Putamen (tissue), 1 donor: ENCODE measurements around the gene LEAP2.

Source experiments
- DNase-seq: peaks from one replicate; pipeline ENCODE4 v3.0.0-alpha.2; 2016; ENCODE audit warnings: low spot score

The LEAP2 gene

GRCh38 chr5:132873119-132873929, at the start of gene LEAP2:
TSS of gene LEAP2 (plus strand) at chr5:132873668. CDS start at chr5:132873695, 27 bp downstream.
- DNase-seq: no peak

DNA sequence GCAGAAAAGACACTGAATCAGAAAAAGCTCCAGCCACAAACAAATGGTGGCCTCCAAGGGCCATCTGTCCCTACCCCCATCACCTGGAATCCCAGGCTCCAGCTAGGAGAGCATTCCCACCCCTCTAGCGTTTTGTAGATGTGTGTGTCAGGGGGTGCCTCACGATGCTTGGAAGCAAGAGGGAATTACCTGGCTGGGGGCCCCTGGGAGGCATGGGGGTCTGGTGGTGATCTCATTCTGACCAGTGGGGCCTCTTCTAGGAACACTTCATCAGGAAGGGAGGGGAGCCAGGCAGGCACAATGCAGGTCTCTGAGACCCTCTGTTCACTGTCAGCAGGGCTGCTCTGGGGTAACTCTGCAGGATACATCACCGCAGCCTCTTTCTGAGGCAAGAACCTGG, 49.0 kb upstream of the LEAP2 start:
- no peak for DNase-seq

DNA sequence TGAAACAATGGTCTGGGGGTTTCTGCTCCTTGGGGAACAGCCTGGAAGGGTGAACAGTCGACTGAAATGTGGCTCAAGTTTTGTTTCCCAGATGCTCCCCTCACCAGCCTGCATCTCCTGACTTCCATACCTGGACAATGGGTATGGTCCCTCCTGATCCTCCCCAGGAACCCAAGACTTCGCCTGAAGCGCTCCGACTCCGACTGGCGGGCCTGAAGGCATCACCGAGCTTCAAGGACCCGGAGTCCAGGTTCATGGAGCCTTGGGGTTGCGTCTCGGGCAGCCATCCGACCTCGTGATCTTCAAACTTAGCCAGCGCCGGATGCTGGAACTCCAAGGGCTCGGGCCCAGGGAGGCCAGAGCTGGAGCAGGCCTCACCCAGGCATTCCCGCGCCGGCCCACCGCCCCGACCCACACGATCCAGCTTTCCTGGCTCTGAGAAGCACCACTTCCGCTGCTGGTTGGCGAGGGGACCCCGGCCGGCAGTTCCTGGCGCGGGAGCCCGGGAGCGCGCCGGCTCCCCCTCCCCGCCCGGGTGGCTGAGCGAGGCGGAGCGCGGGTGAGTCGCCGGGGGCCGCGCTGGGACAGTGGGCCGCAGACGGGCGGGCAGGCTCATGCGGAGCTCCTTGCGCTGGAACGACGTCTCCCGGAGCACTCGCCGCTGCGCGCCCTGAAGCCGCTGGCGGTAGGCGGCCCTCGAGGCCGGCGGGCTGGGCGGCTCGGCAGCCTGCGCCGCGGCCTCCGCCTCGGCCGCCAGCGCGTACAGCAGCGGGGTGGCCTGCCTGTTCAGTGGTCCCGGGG, 48.2 kb upstream of the LEAP2 start:
- no peak for DNase-seq

DNA sequence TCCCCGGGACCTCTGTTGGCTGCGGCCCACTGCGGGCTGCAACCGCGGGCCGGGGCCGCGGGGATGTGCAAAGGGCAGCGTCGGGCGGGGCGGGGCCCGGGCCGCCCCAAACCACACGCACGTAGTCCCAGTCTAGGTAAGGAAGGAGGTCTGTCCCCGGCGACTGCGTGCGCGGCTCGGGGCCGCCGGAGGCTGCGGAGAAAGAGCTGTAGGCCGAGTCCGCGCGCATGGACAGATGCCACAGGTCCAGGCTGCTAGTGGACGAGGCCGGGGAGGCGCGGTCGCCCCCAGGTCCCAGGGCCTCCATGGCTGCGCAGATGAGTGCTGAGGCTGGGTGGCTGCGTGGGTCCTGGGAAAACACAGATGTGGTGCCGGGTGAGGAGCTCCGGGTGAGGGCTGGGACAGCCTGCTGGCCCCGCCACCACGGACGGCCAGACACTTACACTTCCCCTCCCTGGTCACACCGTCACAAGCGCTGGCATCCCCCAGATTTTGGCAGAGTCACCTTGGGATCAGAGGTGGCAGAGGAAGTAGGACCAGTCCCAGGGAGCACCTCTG, 47.6 kb upstream of the LEAP2 start:
- no peak for DNase-seq

- DNase-seq: no peak
Observed at GRCh38 chr5:132826424-132827082, 46.9 kb upstream of the LEAP2 start.

DNA sequence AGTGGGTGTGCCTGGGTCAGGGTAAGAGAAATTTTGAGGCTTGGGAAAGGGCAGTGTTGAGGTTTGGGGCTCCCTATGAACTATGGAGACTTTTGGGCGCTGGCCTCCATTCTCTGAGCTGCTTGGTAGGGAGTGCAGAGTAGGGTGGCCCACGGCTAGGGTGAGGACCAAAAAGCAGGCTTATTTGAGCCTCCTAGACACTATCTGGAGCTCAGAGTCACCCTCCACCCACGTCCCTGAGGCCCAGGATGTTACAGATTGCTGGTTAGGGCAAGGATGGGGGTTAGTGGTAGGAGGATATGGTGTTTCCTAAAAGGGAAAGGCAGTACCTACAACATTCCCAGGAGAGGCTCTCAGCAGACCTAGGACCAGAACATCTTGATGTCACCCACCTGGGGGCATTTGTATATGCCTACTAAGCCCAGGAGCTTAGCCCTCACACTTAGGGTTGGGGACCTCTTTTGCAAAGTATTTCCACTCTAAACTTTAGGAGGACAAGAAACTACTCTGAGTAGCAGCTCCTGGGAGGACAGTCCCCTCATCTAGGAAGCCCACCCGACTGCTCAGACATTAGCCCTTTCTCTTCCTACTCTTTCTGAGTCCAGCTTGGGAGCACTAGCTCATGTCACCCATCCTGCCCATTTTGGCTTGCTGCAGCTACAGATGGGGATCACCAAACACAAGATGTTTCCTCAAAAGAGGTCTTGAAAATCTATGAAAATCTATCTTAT, 45.4 kb upstream of the LEAP2 start:
- DNase-seq: no peak

DNA sequence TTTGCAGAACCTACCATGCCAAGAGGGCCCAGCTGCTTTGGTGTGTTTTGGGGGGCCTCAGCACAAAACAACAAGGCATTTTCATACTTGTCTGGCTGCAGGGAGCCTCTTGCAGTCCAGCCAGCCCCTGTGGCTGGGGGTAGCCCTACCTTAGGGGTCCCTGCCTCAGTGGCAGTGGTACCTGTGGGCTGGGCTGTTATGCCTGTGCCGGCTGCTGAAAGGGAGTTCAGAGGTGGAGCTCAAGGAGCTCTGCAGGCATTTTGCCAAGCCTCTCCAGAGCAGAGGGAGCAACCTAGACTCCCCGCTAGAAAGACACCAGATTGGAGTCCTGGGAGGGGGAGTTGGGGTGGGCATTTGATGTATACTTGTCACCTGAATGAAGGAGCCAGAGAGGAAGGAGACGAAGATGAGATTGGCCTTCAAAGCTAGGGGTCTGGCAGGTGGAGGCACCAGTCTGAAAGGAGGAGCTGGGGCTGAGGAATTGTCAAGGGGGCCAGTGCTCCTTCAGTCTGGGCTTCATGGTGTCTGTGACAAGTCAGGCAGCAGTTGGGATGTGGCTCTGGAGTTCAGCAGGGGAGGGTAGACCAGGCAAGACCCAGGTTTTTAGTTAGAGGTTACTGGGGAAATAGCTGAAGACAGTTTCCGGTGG, 44.5 kb upstream of the LEAP2 start:
- DNase-seq: no peak

GRCh38 chr5:132829742-132830435, 43.6 kb upstream of the LEAP2 start:
- peak; percentile 71 for DNase-seq

DNA sequence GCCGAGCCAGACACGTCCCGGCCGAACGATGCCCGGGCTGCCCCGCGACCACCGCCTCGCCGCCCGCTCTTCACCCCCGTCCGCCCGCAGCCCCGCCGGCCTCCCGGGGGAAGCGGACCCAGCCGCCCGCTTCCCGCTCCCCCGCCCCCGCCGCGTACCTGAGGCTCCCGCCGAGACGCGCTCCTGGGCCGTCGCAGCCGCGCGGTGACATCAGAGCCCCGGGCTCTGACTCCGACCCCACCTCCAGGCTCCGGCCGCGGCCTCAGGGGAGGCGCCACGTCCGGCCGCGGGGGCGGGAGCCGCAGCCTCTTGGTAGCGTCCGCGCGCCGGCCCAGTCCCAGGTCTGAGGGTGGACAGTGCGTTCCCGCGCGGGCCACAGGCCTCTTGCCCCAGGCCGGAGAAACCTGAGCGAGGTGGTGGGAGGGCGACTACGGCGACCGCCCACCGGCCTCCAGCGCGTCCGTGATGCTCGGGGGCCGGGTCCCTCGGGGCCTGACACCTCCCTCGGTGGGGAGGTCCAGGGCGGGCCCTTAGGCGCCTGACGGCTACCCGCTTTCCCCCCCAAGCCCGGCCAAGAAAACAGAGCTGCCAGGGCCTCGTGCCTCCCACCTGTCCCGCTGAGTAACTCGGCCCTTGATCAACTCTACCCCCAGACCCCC, 42.9 kb upstream of the LEAP2 start, which contains the start of gene SHROOM1:
Gene SHROOM1 (minus strand): TSS at position 212 of the 659 bp plus-strand sequence. CDS start 4,507 bp downstream, outside the sequence.
- no peak for DNase-seq

GRCh38 chr5:132831095-132831860, 42.2 kb upstream of the LEAP2 start:
- no peak for DNase-seq

DNA sequence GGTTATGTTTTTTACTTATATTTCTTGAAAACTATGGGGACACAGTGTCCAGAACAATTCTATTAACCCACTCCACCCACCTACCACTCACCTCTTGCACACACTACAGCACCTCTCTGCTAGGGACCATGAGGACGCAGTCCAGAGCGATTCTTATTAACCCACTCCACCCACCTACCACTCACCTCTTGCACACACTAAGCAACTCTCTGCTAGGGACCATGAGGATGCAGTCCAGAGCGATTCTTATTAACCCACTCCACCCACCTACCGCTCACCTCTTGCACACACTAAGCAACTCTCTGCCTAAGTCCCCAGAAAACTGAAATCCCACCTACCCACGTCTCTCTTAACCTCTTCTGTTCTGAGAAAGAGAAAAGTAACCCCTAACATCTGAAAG, 40.9 kb upstream of the LEAP2 start:
- DNase-seq: no peak

GRCh38 chr5:132834057-132834456, 39.4 kb upstream of the LEAP2 start:
- no peak for DNase-seq

DNA sequence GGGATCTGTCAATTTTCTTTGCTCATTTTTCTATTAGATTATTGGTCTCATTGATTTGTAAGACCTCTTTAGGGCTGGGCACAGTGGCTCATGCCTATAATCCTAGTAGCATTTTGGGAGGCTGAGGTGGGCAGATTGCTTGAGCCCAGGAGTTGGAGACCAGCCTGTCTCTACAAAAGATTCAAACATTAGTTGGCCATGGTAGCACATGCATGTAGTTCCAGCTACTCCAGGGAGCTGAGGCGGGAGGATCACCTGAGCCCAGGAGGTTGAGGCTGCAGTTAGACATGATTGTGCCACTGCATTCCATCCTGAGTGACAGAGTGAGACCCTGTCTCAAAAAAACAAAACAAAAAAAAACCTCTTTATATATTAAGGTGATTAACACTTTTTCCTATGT, 36.6 kb upstream of the LEAP2 start:
- no peak for DNase-seq

GRCh38 chr5:132837868-132838267, 35.6 kb upstream of the LEAP2 start:
- DNase-seq: no peak

DNA sequence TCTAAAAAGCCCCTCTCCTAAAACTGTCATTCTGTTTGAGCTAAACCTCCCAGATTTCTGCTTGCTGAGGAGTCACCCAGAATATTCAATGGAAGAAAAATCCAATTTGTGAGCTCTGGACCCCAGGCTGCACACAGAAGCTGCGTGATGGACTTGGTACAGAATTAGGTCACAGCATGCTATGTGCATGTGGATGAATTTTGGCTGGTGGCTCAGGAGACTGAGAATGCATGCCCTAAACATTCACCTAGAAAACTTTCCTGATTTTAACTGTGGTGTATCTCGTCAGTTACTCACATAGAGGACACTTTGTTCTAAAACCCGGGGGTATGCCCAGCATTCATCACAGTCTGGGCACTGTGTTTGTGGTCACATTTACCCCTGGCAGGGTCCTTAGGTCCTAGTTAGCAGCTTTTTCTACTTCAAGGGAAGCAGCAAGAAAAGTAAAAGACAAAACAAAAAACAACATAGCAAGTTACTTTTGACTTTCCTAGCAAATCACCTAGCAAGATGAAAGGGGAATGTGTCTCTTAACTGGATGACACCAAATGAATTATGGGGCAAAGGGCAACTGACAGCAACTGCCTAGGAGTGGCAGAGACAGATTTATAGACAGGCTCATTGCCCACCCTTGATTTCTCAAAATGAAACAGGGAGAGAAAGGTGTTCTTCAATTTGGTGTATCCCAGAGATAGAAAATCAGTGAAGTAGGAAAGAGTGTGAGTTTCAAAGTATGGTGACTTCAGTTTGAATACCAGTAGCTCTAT, 34.8 kb upstream of the LEAP2 start:
- DNase-seq: no peak

DNA sequence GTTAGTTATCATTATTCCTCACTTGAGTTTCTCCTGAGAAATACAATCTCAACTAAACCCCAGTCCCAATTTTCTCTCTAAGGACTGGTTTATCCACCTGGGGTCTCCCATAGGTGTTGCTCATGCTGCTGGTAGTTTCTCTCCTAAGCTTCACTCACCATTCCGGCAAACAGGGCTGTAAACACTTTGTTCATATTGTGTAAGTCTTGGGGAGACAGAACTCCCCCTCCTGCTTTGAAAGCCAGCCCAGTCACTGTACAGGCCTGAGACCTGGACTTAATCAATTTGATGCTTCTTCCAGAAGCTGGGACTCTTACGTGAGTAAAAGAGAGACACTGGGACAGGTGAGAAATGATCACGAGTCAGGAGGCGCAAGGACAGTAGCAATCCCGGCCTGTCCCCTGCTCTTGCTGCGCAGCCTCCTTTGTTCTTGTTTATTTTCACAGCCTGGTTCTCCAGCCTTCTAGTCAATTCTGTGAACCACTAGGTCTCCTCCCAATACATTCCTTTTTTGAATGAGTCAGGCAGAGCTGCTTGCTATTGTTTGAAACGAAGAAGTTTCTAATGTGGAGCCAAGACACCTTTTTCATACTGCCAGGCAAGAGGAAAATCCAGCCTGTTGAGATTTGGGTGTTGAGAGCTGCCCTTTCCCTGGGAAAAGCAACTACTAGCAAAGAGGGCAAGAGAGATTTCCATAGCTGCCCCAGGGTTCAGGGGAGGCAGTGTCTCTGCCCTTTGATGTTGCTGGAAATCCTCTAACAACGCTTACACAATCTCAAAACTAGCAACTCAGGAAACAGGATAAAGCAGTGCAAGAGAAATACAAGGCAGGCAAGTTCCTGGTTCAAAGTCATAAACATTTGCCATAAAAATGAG, 33.8 kb upstream of the LEAP2 start:
- DNase-seq: no peak

DNA sequence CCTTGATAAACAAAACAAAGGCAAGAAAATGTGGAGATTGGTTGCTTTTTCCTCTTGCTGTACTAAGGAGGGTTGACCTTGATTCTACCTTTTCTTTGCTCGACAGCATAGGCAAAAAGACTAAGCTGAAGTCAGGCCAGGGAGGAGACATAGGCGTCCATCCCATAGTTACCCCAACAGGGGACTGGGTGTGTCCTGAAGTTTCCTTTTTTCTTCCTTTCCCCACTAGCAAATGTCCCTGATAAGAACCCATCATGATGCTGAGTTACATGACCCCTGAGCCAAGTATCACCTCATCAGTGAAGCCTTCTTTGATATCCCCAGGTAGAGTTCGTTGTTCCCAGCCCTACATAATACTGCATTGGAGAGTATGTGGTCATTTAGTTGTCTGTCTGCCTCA, 33.2 kb upstream of the LEAP2 start:
- DNase-seq: no peak
